HG03457 (cell line): ENCODE results near the gene COMMD2.

ENCODE experiments used
- ATAC-seq: cut with Tn5 transposase; IDR thresholded peaks from one replicate; pipeline ENCODE4 v1.9.1; 2021; ENCODE audit warnings: moderate number of reproducible peaks; ENCODE audit not compliant: unreplicated experiment

The COMMD2 gene

GRCh38 chr3:149764302-149764701 is 12.0 kb upstream of the COMMD2 start:
- ATAC-seq, result no peak

DNA sequence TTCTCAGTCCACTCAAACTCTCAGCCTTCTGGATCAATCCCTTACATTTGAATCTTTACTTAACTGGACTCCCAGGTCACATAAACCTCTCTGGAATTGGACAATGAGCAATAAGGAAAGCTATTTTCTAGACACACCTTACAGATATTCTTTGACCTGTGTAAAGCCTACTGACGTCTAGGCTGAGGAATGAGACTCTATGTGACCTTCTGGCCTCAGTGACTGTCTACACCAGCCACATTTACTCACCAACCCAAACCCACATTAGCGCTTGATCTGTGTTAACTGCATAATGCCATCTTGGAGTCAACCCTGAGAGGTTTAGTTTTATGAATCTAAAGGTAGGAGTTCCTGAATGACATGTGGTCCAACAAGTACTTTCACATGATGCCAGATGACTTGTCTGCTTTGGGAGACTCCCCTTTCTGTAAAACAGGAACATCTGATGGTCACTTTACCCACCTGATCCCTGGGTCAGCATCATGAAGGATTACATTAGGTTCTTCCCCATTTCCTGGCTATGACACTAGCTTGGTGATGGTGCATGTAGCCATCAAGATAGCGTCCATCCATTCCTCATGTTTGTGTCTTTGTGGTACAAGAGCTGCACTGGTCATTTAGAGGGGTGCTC is 11.4 kb upstream of the COMMD2 start:
- no peak for ATAC-seq

- ATAC-seq, result no peak
These were observed 1.4 kb upstream of the COMMD2 start for GRCh38 chr3:149753717-149754116.

DNA sequence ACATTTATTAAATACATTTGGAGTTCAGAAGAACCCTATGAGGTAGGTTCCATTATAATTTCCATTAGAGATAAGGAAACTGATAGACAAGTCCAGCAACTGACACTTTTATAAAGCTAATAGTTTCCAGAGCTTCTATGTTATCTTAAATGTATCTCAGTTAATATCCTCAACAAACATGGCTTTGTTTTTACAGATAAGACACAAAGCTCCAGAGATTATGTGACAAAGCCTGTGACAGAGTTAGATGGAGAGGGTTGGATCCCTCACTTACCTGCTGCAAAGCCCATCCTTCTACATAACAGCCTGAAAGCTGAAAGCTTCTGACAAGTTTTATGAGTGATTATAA is 473 bp upstream of the COMMD2 start:
- ATAC-seq, result no peak

- no peak for ATAC-seq
These were observed 738 bp downstream of the COMMD2 start for GRCh38 chr3:149751551-149751950.

DNA sequence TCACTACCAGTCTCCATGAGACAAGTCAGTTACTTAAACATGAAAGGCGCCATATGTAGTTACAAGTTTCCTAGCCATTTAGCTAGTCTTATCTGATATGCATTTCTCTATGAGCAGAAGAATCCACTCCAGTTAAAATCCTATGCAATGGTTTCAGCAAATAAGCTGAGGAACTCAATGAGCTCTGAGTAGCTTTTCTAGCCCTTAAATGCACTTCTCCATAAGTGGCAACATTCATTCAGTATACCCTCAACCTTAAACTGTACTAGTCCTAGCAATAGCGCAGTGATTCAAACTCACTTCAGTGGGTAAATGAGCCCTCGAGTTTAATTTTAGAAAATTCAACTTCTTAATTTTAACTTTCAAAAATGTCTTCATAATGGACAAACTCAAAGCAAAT is 7.7 kb downstream of the COMMD2 start:
- no peak for ATAC-seq

GRCh38 chr3:149744151-149744550 is 8.1 kb downstream of the COMMD2 start:
- ATAC-seq, result no peak

- ATAC-seq, result no peak
These were observed 12.9 kb downstream of the COMMD2 start for GRCh38 chr3:149739396-149739795.

GRCh38 chr3:149738876-149739275 is 13.4 kb downstream of the COMMD2 start:
- no peak for ATAC-seq

DNA sequence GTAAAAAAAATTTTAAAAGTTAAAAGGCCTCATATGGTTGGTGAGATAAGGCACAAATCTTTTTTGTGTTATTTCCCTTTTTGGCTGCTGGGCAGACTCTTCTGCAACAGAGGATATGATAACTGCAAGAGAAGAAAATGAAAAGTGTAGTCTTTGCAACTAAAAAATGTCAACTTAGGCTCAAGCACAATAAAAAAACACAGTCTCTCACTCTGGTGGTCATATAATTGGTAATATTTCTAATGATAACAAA is 15.4 kb downstream of the COMMD2 start:
- ATAC-seq, result no peak

- no peak for ATAC-seq
These were observed 15.9 kb downstream of the COMMD2 start for GRCh38 chr3:149736175-149736952.

DNA sequence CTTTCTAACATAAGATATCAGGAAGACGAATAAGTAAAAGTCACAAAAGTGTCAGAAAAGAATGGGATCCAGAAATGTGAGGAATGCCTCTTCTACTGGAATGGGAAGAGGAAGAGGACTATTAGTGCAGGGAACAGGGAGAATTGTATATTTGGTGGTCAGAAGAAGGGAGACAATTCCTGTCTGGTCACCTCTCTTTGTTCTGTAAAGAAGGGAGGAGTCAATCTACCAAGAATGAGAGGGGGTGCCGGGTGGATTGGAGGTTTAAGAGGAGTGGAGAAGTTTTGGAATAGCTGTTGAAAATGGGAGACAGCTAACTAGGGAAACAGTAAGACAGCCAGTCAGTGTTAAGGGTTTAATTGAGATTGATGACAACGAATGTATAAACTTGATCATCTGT is 20.1 kb downstream of the COMMD2 start:
- ATAC-seq, result no peak

DNA sequence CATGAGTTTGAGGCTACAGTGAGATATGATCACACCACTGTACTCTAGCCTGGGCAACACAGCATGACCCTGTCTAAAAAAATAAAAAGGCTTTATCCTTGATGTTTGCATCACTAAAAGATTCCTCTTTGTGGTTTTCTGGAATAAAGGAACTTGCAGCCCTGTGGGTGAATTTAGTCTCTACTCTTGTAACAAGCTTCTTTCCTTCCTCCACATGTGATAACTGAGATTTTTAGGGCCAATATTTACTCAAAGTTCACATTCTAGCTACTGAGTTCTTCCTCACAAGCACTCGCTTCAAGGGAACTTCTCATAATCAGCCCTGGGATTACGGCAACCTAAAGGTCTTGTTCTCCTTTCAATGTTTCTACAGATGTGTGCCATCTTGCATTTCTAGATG is 24.6 kb downstream of the COMMD2 start:
- no peak for ATAC-seq

DNA sequence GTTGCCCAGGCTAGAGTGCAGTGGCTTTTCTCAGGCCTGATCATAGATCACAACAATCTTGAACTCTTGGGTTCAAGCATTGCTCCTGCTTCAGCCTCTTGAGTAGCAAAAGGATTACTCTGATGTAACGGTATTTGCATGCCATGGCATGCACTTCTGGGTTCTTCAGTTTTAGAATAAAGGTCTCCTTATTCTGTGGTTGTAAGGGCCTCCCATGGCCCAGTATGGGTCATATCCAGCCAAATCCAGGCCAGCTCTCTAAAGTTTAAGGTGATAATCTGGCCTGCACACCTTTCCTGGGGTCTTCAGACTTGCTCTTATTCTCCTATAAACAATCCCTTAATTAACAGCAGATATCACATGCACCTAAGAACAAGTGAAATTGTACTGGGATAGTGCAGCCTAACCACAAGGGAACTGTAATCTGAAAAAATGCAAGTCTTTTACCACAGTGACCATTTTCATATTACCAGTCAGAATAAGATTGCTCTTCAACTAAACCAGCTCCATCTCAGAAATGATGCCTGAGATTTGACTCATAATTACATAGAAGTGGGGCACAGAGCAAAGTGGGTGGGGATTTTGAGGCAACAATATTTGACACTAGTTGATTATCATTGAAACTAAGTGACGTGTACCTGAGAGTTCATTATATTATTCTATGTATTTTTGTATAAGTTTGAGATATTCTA is 25.4 kb downstream of the COMMD2 start:
- no peak for ATAC-seq

DNA sequence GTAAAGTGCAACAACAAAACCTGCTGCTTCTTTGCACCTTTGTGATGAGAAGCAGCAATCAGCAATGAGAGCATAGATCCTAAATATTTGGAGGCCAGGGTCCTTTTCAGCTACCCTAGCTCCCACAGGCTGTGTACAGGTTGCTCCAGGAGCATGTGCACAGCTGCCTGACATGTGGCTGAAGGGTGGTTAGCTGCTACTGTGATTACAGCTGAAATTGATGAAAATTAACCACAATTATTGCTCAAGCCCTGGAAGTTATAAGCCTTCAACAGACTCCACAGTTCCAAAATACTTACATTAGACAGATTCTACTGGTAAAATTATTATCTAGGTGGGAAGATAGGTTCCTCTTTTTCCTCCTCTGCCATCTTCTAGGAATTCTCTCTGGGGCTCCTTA is 28.5 kb downstream of the COMMD2 start:
- no peak for ATAC-seq

DNA sequence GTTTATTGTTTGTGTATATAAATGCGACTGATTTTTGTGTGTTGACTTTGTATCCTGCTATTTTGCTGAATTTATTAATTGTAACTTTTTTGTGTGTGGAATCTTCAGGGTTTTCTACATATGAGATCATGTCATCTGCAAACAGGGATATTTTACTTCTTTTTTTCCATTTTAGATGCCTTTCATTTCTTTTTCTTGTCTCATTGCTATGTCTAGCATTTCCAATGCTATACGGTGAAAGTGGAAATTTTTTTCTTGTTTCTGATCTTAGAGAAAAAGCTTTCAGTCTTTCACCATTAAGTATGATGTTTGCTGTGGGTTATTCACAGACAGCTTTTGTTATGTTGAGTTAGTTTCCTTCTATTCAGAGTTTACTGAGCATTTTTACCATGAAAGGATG is 31.4 kb downstream of the COMMD2 start:
- no peak for ATAC-seq

GRCh38 chr3:149717391-149718056 is 34.8 kb downstream of the COMMD2 start:
- no peak for ATAC-seq

- no peak for ATAC-seq
These were observed 35.3 kb downstream of the COMMD2 start for GRCh38 chr3:149716984-149717383.

- no peak for ATAC-seq
These were observed 37.0 kb downstream of the COMMD2 start for GRCh38 chr3:149715247-149715646.

DNA sequence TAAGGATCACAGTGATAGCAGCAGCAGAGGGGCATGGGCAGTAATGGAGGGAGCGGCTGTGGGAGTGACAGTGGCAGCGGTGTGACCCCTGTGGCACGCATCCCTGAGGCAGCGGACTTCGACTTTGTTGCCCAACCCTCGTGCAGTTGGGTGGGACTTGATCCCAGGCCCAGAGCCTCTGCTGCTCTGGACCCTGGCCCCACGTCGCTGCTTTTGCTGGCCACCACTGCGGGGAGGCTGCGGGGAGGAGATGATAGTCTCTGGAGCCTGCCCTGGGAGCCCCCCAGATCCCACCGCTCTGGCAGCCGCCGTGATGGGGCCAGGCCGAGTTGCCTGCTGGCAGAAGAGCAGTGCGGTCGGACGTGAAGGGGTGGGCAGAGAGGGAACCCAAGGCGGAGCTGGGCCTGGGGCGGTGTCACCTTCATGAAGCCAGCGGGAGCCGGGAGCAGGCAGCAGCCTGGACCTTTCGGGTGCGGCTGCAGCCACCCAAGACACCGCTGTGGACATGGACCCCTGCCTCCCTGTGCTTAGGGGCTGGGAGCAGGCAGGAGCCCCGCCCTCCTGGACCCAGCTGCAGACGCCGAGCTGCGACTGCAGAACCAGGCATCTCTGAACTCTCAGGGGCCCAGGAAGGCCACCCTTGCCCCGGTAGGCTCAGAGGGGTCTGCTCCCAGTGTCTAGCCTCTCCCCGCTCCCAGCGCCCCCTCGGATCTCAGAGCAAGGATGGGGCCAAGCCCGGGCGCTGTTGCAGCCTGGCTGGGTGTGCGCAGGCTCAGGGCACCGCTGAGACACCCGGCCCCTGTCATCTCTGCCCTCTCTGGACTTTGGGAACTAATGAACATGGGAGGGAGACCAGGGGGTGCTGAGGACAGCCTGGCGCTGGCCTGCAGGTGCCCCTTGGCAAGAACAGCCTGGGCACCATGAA is 38.3 kb downstream of the COMMD2 start:
- ATAC-seq, result no peak

DNA sequence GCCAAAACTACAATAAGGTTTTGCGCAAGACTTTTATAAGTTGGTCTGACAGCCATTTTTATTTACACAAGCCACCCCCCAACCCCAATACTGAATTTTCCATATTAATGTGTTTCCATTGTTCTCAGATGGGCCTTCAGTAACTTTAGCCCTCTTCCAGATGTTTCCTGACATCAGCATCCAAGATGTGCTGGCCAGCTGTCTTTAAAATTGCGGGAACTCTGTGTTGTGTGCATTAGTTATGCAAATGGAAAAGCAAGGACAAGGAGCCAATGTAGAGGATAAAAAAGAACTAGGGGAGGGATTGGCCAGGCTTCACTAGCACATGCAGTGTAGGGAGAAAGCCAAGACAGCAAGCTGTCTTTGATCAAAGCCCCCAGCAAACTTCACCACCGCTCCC is 45.4 kb downstream of the COMMD2 start:
- no peak for ATAC-seq
